Subcutaneous adipose tissue (tissue), 4 donors: ENCODE results near the gene PTGES. TPM values are rescaled to one million over a fixed set of nuclear protein-coding genes. Genes with fewer than 3 reads are reported as not detected.

Experiments used
- CTCF ChIP-seq: fragments of 450-650 bp; IDR thresholded peaks from one replicate; pipeline ENCODE4 v1.5.1; 2016; ENCODE audit warnings: low read depth, mild to moderate bottlenecking, control low read depth, antibody characterized with exemption, moderate library complexity
- total RNA-seq, 4 donors: library from RNA; depleted of rRNA; stranded (reverse); fragments of >200 nt; gene quantifications; one replicate each; pipeline ENCODE4 v1.1.0, GENCODE V29; 2016

PTGES gene
- total RNA-seq, result 10 to 100 TPM; 12.8 to 34.5 (median 20.6) TPM

- TF ChIP-seq CTCF, result no peak
Observed at GRCh38 chr9:129752900-129753729, at the start of gene PTGES. PTGES (minus strand) TSS chr9:129753042; CDS start chr9:129753012, 30 bp downstream.

- TF ChIP-seq CTCF, result no peak
Observed at GRCh38 chr9:129801504-129801903, 48.7 kb upstream of the PTGES start.

- no peak for TF ChIP-seq CTCF
Observed at GRCh38 chr9:129798973-129799372, 46.1 kb upstream of the PTGES start.

GRCh38 chr9:129794549-129794948 lies 41.7 kb upstream of the PTGES start:
- no peak for TF ChIP-seq CTCF

- TF ChIP-seq CTCF, result no peak
Observed at GRCh38 chr9:129786481-129786880, 33.6 kb upstream of the PTGES start.

GRCh38 chr9:129785866-129786265 lies 33.0 kb upstream of the PTGES start:
- TF ChIP-seq CTCF, result no peak

GRCh38 chr9:129783516-129784361 lies 30.9 kb upstream of the PTGES start:
- no peak for TF ChIP-seq CTCF
